Activated CD8-positive, alpha-beta memory T cell treated with anti-CD3 and anti-CD28 coated beads, Interleukin-2, amount 50 U/mL, for 24 hours (primary cell): ENCODE measurements around the gene ACOX3.
"Not testable (repeated sequence)": the region's sequence is repeated elsewhere in the genome, so short reads cannot be mapped to it uniquely, and the experiment has no call there.

Source experiments
- DNase-seq: peaks from one replicate; pipeline ENCODE4 v3.0.0-alpha.2; 2020; ENCODE audit errors: extremely low read depth

Gene ACOX3

DNA sequence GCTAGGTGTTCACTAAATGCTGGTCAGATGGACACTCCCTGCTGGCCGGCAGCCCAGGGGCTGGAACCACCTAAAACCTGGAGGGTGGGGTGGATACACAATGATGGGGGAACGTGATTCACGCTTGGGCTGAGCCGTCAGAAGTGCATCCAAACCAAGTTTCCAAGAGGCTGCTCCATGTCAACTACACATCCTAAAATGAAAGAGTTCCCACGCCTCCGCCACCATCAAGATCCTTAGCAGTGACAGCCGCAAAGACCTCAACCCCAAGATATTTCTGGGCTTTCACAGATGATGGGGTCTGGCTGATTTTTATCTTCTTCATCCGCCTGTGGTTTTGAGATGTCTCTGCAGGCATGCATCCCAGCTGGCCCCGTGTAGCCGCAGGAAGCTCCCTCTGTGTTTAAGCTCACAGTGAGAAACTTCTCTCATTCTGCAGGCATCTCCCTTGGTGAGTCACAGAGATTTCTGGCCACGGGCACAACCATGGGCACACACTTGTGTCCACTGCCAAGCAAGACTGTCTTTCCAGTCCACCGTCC lies 86.5 kb downstream of the ACOX3 start:
- no peak for DNase-seq

GRCh38 chr4:8353158-8353669 lies 87.3 kb downstream of the ACOX3 start:
- DNase-seq, result no peak

DNA sequence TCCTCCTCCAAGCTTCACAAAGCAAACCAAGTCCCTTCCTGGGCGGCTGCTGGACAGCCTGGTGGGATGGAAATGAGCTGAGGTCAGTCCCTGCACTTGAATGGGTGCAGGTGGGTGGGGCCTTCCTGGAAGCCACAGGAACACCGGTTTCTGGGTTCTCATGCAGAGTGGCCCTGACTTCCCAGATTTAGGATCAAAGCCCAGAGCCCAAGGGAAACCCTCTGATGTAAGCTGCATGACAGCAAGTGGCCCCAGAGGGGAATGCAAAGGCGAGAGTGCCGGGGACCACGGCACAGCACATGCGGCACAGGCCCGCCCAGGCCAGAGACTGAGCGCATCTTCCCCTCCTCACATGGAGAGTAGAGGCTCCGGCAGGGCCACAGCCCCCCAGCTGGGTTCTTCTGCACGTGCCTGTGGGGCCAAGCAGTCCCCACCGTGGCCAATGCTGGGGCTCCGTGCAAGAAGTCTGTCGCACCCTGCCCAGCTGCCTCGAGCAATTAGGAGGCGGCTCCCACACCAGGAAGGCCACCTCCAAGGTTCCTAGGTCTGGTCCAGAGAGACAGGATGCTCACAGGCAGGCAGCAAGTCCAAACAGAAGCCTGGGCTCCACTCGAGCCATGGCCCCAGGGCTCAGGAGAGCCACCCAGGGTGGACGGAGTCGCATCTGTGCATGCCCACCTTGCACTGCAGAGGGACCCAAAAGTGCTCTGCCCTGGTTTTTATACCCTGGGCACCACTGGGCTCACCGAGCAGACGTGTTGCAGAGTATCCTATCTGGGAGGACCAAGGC lies 88.0 kb downstream of the ACOX3 start:
- no peak for DNase-seq

- no peak for DNase-seq
These were observed 88.6 kb downstream of the ACOX3 start for GRCh38 chr4:8351931-8352367.

- no peak for DNase-seq
These were observed 89.6 kb downstream of the ACOX3 start for GRCh38 chr4:8350841-8351461.

GRCh38 chr4:8350352-8350751 lies 90.2 kb downstream of the ACOX3 start:
- no peak for DNase-seq

DNA sequence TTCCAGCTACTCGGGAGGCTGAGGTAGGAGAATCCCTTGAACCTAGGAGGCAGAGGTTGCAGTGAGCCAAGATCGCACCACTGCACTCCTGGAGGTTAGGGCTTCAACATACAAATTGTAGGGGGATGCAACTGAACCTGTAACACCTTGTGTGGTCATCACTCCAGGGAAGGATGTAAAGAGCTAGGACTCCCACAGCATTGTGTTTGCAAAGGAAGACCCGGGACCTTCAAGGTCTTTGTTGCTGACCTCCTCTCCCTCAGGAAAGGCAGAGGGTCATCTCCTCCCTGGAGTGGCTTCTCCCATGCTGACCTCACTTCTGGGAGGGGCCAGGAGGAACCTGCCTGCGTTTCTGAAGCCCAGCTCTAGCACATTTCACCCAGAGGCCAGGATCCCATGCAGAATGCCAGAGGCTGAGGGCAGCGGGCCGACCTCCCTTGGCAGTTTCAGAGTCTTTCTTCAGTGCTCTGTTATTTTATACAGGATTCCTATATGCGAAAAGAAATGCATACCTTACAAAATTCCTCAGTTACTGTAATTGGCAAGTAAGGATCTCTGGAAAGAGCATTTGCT lies 90.8 kb downstream of the ACOX3 start:
- no peak for DNase-seq

- DNase-seq, result not testable (repeated sequence)
These were observed 91.3 kb downstream of the ACOX3 start for GRCh38 chr4:8349236-8349635.

DNA sequence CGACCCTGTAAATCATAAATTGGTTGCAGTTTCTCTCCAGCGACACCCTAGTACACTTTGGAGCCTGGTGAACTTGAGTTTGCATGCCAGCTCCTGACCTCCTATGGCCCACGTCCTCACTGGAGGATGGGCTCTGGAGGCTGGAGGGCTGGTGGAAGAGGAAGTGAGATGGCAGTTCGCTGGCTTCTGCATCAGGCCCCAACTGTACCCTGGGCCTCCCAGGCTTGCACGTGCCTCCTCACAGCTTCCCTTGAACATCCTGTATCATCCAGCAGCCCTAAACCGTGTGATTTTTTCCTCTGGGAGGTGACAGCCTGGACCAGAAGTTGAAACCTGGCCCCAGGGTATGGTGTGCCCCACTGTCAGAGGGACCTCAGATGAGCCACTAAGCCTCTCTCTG lies 92.5 kb downstream of the ACOX3 start:
- no peak for DNase-seq

- DNase-seq, result no peak
These were observed 92.9 kb downstream of the ACOX3 start for GRCh38 chr4:8347660-8348059.

DNA sequence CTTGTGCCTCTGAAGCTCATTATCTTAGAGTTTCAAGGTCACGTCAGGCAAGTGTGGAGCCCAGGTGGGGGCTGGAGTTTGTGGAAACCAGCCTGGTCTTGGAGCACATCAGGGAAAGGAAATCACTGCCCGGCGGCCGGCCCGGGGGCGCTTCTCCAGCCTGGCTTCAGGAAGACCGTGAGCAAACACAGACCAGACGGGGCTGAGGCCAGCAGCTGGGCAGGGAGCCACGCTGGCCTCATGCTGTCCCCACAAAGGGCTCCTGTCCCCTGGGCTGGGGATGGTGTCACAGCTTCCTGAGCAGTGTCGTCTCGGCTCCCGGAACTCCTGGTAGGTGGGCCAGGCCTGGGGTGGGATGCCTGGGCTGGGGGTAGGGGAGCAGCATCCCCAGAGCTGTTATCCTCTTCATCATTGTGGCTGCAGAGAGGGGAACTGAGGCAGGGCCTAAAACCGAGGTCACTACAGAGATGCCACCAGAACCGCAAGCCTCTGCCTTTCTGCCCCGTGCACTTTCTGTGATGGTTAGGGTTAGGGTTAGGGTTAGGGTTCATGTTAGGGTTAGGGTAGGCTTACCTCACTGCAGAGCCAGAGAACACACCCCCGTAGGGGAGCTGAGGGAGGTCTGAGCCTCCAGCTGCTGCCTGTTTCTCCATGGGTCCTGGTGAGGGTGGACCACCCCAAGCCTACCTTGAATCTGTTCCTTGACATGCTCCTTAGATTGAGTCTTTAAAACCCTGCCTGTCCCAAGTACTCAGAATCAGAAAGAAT lies 93.5 kb downstream of the ACOX3 start:
- DNase-seq, result no peak

DNA sequence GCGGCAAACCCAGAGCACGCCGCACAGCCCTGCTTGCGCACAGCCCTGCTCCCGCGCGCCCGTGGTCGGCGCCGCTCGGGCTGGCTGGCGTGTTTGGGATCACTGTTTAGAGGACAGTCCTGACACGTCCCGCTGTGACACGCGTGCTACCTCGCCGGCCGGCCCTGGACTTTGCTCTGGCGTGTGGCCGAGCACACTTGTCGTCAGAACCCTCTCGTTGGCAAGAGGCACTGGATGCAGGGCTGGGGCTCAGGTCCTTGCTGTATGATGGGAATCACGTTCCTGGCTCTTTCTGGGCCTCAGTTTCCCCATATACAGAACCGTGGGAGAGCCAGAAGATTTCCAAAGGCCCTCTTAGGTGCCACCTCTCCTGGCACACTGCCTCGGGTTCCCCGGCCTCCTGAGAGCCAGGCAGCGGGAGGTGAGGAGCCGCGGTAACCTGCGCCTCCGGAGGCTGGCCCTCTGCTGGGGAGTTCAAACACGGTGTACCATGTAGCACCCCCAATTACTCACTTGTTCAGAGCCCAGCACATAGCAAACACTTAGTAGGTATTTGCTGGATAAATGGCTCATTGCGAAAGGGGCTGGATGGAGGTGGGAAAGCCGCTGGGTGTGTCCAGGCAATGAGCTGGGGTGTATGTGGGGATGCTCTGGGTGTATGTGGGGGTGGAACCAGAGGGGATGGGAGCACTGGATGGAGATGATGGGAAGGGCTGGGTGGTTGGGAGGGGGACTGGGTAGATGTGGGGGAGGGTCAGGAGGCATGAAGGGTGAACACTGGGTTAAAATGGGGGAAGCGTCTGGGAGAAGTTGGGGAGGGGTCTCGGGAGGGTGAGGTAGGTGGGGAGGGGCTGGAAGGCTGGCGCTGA lies 94.3 kb downstream of the ACOX3 start:
- no peak for DNase-seq

GRCh38 chr4:8345053-8345945 lies 95.2 kb downstream of the ACOX3 start:
- no peak for DNase-seq

DNA sequence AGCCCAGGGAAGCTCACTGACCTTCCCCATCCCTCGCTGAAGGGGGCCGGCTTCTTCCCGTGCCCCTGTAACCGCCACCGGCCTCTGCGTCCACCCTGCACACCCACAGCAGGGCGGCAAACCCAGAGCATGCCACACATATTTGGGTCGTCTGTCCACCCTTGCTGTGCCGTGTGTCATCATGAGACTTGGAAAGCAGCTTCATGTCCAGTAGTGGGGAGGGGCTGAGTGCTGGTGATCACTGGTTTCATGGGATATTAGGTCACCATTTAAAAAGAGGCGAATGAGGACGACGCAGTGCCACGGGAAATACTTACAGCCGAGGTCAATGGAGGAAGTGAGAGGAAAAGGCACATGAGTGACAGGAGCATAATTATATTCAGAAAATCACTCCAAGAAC lies 96.1 kb downstream of the ACOX3 start:
- DNase-seq, result no peak

DNA sequence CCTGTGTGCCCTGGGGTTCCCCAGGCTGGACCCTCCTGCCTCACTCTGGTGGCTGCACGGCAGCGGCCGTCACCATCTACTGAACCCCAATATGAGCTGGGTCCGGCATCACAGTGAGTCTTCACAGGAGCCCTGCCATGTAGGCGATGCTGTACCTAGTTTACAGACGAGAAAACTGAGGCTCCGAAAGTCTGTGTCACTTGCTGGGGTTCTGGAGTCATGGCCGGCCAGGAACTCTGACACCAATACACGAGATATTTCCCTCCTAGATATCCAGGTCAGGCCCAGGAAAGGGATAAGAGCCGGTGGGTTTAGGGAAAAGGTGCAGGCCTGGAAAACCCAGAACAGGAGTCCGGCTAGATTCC lies 96.6 kb downstream of the ACOX3 start:
- DNase-seq, result no peak

DNA sequence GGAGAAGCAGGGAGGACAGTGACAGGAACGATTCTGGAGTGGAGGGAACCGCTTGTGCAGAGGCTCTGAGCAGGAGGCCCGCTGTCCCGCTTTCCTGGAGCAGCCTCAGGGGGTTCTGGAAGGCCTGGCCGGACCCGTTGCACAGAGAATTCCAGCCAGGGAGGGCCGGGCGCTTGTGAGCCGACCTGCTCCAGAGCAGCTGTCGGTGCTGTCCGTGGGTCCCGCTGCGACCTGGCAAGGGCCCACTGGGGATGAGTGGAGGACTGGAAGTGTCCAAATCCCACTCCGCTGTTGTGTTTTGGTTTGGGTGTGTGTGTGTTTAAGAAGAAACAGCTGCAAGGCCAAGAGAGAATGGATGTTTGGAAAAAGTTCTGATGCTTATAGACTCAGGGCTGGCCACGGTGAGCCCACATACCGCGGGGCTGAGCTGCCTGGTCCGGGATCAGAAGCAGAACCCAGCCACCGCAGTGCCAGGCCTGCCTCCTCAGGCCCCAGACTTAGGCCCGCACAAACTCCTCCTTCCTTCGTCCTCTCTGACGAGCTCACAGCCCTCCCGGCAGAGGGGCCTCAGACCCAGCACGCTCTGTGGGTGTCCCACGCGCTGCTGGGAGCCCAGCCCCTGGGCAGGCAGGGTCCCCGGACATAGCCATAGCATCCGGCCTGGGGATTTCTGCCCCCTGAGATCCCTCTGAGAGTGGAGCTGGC lies 97.1 kb downstream of the ACOX3 start:
- DNase-seq, result no peak

DNA sequence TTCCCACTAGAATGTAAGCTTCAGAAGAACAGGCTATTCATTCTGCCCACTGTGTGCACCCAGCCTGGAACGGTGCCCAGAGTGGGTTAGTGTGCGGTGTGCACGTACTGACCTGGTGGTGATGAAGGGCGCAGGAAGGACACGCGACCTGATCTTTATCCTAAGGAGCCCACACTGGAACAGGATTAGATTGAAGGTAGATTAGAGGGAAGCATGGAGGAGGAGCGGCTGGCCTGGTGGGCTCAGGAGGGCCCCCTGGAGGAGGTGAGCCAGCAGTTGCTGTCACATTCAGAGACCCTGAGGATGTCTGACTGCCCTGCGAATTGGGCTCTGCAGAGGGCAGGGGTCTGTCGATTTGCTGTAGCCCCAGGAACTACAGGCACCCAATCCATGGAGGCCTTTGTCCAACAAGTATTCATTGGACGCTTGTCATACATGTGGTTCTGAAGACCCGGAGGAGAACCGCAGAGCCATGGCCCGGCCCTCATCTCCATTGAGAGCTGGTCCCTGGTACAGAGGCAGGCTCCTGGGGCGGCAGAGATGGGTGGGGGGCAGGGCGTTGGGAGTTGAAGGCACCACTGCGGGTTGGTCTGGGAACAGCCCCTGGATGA lies 97.8 kb downstream of the ACOX3 start:
- no peak for DNase-seq

- no peak for DNase-seq
These were observed 98.8 kb downstream of the ACOX3 start for GRCh38 chr4:8341691-8342090.

GRCh38 chr4:8341281-8341680 lies 99.2 kb downstream of the ACOX3 start:
- not testable (repeated sequence) for DNase-seq
